GM21526 (cell line): ENCODE data around the gene VDAC2.
"Not testable (repeated sequence)": the region's sequence is repeated elsewhere in the genome, so short reads cannot be mapped to it uniquely, and the experiment has no call there.

ENCODE experiments used
- ATAC-seq: cut with Tn5 transposase; IDR thresholded peaks from one replicate; pipeline ENCODE4 v1.9.1; 2021; ENCODE audit warnings: moderate library complexity; ENCODE audit not compliant: unreplicated experiment, low FRiP score

The VDAC2 gene, protein sequence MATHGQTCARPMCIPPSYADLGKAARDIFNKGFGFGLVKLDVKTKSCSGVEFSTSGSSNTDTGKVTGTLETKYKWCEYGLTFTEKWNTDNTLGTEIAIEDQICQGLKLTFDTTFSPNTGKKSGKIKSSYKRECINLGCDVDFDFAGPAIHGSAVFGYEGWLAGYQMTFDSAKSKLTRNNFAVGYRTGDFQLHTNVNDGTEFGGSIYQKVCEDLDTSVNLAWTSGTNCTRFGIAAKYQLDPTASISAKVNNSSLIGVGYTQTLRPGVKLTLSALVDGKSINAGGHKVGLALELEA

DNA sequence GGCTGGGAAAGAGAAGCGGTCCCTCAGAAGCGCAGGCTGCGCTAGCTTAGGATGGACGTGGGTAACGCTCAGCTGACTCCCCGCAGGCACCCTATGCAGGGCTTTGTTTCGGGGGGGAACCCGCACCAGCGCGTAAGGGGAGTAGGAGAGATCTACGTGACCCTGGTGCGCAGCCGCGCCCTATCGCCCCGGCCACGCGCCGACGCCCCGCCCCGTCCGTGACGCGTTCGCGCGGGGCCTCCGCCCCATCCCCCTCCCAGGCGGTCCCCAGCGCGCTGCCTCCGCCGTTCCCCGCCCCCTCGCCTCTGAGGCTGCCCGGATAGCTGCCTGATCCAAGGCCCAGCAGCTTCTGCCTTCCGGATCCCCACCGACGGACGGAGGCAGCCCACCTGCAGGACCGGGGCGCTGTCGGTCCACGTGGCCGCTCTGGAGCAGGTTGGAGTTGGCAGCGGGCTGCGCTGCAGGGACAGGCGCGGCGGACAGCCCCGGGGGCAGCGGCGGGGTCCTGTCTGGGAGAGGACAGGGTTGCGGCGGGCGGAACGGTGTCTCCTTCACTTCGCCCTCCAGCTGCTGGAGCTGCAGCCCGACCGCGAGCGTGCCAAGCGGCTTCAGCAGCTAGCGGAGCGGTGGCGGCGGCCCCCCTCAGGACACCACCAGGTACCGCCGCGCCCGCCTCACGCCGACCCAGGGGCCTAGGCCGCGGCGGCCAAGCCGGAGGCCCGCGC lies at the start of gene VDAC2:
Gene VDAC2, plus strand, starts transcription at position 515 of the 725 bp plus-strand sequence. CDS start 363 bp downstream, outside the sequence.
- peak; percentile 78 for ATAC-seq

- ATAC-seq: peak; percentile 78
Measured at GRCh38 chr10:75165684-75166622, 44.6 kb upstream of the VDAC2 start.

- ATAC-seq: peak; percentile 13
Measured at GRCh38 chr10:75166623-75166972, 44.0 kb upstream of the VDAC2 start.

- no peak for ATAC-seq
Measured at GRCh38 chr10:75168275-75168674, 42.3 kb upstream of the VDAC2 start.

GRCh38 chr10:75170215-75170614 lies 40.4 kb upstream of the VDAC2 start:
- ATAC-seq: no peak

DNA sequence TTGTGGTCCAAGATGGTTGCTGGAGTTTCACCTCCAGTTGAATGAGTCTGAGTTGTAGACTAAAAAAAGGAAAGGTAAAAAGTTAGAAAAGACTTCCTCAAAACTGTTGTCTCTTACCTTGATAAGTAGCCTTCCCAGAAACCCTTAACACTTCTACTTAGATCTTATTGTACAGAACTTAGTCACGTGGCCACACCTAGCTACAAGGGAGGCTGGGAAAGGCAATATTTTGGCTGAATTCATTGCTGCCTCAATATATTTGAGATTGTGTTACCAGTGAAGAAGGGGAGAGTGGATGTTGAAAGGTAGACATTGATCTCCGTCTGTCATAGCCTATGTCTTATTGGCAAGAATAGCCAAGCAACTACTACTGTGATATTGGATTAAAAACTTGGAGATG lies 35.5 kb upstream of the VDAC2 start:
- ATAC-seq: no peak

DNA sequence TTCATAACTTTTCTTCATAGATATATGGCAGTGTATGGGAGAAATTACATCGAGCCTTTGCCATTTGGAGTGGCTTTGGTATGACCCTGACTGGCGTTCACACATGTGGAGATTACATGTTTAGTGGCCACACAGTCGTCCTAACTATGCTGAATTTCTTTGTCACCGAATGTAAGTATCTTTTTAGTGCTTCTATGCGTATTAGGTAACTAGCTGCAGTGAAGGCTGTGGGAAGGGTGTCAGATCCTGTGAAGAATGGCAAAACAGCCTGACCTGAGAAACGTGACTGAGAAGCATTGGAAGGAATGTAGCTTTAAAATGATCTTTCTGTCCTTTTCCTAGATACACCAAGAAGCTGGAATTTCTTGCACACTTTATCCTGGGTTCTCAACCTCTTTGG lies 34.5 kb upstream of the VDAC2 start:
- ATAC-seq: no peak

- no peak for ATAC-seq
Measured at GRCh38 chr10:75176736-75177135, 33.9 kb upstream of the VDAC2 start.

- ATAC-seq: no peak
Measured at GRCh38 chr10:75179657-75180177, 30.9 kb upstream of the VDAC2 start.

GRCh38 chr10:75180592-75180991 lies 30.0 kb upstream of the VDAC2 start:
- no peak for ATAC-seq

DNA sequence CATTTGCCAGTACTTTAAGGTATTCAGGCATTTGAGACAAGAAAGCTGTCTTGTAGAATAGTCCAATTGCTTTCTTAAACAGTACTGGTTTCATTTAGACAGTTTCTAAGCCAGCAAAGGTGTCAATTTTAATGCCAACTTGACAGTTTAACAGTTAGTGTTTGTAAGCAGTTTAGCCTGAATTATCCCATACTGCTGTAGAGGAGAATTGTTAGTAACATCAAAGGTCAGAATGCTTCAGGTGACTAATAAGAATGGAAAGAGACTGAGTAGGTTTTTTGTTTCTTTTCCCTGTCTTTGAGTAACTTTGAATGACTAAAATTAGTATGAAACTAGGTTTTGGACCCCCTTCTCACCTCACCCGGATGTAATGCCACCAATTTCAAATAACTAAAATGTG lies 29.5 kb upstream of the VDAC2 start:
- ATAC-seq: no peak

DNA sequence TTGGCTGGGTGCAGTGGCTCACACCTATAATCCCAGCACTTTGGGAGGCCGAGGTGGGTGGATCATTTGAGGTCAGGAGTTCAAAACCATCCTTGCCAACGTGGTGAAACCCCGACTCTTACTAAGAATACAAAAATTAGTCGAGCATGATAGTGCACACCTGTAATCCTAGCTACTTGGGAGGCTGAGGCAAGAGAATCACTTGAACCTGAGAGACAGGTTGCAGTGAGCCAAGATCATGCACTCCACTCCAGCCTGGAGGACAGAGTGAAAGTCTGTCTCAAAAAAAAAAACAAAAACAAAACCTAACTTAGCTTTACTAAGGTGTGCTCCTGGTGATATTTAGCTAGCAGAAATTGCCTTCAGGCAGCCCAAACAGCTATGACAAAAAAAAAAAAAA lies 24.3 kb upstream of the VDAC2 start:
- no peak for ATAC-seq

GRCh38 chr10:75187961-75188426 lies 22.6 kb upstream of the VDAC2 start:
- ATAC-seq: no peak

- ATAC-seq: not testable (repeated sequence)
Measured at GRCh38 chr10:75188522-75188921, 22.1 kb upstream of the VDAC2 start.

DNA sequence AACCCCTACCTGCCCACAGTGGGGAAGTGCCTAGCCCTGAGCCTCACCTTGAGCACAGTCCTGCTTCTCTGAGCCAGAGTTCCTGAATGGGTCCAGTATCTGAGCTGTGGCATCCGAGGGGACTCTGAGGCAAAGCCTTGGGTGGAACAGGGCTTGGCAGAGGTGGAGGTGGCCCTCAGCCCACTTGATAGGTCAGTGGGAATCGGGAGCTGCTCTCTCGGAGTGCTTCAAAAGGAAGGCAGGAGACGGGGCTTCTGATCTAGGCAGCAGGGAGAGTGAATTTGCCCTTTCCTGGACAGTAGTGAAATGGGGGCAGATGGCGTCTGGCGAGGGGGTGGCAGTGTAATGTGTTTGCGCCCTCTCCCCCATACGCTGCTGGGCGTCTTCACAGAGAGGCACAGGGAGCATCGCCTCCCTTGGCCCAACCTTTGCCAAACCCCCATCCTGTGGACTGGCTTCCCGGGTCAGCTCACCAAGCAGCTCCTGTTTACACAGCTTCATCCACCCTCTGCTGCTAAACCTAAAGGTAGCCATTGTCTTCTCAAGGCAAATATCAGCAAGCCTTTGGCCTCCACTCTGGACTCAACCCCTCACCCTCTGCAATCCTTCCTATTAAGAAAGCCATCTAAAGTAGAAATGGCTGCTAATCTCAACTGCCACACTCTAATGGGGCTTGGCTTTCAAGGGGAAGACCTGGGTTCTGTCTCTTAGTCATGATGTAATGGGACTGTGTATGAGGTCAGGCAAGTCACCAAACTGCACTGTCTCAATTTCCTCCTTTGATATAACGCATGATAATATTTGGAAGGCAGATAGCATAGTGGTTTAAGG lies 21.1 kb upstream of the VDAC2 start:
- no peak for ATAC-seq

- ATAC-seq: no peak
Measured at GRCh38 chr10:75191821-75192568, 18.6 kb upstream of the VDAC2 start.

DNA sequence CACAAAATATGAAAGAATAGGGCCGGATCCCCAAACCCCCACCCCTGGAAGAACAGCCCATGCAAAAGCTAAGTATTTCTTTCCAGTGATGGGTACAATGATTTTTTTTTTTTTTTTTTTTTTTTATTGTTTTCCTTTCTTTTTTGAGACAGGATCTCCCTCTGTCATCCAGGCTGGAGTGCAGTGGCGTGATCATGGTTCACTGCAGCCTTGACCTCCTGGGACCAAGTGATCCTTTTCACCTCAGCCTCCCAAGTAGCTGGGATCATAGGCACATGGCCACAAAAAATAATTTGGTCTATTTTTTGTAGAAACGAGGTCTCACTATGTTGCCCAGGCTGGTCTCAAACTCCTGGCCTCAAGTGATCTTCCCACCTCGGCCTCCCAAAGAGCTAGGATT lies 16.0 kb upstream of the VDAC2 start:
- not testable (repeated sequence) for ATAC-seq

DNA sequence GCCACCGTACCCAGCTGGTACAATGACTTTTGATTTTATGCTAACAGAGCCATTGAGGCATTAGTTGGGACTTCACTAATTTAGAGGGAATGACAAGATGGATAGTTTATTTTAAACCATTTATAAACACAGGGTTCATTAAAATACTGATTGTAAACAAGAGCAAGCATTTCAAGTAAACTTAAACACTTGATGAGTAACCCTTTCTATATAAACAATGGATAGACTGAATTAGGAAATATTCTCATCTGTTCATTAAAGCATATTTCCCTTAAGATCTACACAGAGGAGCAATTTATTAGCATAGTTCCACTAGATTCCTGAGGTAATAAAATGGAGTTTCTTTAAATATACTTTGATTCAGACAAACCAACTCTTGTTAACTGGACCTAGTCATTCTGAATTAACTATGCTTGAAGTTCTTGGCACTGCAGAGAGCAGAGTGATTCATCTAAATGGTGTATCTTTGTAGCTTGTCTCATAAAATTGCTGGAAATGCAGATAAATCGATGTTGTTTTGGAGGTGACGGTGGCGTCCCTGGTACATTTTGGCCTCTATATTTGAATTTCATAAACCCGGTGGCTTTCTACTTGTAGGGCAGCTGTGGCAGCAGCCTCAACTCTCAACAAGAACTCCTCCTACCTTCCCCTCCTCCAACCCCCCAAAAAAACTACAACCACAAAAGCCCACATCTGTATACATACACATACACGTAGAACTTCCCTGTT lies 15.4 kb upstream of the VDAC2 start:
- ATAC-seq: no peak

GRCh38 chr10:75197066-75197465 lies 13.5 kb upstream of the VDAC2 start:
- ATAC-seq: no peak
